Activated gamma-delta T cell treated with anti-CD3 and anti-CD28 coated beads, Interleukin-2, amount 50 U/mL, for 16 hours (primary cell): Measurements from ENCODE around the gene ANTXR1.

Experiments
- DNase-seq: peaks from one replicate; pipeline ENCODE4 v3.0.0-alpha.2; 2020; ENCODE audit warnings: low read depth

Gene ANTXR1

DNA sequence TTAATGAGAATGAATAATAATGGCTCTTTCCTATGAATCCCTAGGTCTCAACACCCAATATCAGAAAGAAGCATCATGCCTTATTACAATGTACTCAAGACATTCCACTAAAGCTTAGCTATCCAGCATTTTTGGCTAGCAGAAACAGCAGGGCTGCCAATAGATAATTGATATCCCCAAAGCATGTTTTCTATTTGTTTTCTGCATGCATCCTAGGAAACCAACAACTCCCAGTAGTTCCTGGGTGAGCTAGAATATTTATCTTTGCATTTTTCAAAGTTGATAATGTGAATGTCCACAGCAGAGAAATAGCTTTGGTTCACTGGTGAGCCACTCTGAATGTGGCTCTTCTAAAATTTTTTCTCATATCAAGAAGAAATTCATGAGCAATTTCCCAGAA lies 5.8 kb upstream of the ANTXR1 start:
- no peak for DNase-seq

GRCh38 chr2:69007603-69008002 lies 5.4 kb upstream of the ANTXR1 start:
- no peak for DNase-seq

DNA sequence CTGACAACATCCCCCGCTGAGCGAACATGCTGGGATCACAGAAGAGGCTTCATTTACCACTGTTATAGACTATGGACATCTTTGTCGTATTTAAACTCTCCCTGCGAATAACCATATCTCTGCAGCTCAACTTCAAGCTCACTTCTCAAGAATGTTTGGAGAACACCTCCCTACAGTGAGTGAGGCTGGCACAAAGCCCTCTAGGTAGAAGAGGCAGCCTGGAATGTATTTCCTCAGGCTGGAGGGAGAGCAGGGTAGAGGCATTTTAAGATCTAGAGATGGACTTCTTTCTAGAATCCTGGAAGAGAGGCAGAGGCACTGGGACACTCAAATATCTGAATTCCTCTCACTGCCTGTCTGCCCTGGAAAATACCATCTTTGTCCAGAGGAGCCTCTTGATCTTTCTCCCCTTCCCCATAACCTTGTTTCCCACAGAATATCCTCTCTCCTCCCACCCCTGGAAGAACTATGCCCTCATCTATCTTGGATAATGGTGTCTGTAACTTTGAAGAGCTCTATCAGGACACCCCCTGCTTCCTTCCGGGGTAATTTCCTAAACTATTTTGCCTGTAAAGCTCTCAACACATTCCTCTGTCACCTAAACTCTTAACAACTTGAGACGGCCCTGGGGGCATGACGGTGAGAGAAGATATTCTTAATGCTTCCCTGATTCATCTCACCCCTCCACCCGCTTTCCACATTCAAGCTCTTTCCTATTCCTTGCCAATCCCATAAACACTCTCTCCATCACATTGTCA lies 2.4 kb upstream of the ANTXR1 start:
- DNase-seq: no peak

- DNase-seq: no peak
Observed at GRCh38 chr2:69011611-69012157, 1.3 kb upstream of the ANTXR1 start.

- peak; percentile 7 for DNase-seq
Observed at GRCh38 chr2:69012310-69013141, 453 bp upstream of the ANTXR1 start.

GRCh38 chr2:69013840-69014821 lies 1.2 kb downstream of the ANTXR1 start:
- DNase-seq: no peak

DNA sequence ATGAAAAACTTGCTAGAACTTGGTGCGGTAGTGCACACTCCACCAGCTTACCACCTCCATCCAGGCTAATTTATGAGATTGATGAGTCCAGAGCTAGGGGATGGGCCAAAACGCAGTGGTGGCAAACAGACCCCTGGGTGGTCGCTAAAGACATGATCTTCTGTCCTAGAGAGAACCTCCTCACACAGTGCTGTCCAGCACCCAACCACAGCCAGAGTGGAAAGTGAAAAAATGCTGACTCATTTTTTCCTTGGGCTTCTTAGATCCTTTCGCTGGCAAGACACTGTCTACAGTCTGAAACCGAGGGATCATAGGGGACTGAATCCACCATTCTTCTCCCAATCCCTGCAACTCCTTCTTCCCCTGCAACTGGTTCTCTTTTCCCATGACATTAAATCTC lies 4.1 kb downstream of the ANTXR1 start:
- DNase-seq: no peak

- no peak for DNase-seq
Observed at GRCh38 chr2:69017835-69018234, 4.9 kb downstream of the ANTXR1 start.

GRCh38 chr2:69018678-69019095 lies 5.7 kb downstream of the ANTXR1 start:
- DNase-seq: no peak

GRCh38 chr2:69020496-69021426 lies 7.8 kb downstream of the ANTXR1 start:
- DNase-seq: no peak

DNA sequence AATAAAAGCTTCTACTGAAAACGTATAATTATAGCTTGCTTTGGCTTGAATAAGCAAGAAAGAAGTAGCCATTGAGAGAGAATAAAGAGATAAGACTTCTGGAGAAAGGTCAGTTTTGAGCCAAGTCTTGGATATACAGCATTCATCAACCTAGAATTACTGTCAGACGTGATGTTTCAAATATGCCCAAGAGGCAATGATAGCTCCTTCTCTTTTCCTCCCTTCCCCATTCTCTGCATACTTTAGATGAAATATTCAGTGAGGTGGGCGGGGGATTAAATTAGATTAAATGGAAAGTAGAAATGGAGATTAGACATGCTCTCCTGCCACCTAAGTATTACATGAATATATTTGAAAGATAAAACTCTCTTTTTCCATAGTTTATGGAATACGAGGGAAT lies 8.7 kb downstream of the ANTXR1 start:
- no peak for DNase-seq

- no peak for DNase-seq
Observed at GRCh38 chr2:69022548-69022947, 9.6 kb downstream of the ANTXR1 start.

- DNase-seq: no peak
Observed at GRCh38 chr2:69023236-69023635, 10.3 kb downstream of the ANTXR1 start.

DNA sequence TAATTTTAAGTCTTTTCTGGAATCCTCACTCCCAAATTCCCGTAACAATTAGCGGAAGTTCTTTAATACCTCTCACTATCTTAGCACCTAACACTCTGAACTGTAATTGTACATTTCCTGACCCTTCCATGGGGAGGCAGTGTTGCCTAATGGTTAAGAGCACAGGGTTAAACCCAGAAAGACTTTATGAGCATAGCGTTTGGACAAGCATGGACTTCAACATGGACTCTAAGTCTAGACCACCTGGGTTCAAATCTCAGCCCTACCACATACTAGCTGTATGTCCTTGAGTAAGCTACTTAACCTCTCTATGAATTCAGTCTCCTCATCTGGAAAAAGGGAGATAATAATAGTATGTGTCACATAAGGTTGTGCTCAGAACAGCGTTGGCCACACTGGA lies 13.0 kb downstream of the ANTXR1 start:
- DNase-seq: no peak

- DNase-seq: no peak
Observed at GRCh38 chr2:69026691-69027459, 13.9 kb downstream of the ANTXR1 start.

DNA sequence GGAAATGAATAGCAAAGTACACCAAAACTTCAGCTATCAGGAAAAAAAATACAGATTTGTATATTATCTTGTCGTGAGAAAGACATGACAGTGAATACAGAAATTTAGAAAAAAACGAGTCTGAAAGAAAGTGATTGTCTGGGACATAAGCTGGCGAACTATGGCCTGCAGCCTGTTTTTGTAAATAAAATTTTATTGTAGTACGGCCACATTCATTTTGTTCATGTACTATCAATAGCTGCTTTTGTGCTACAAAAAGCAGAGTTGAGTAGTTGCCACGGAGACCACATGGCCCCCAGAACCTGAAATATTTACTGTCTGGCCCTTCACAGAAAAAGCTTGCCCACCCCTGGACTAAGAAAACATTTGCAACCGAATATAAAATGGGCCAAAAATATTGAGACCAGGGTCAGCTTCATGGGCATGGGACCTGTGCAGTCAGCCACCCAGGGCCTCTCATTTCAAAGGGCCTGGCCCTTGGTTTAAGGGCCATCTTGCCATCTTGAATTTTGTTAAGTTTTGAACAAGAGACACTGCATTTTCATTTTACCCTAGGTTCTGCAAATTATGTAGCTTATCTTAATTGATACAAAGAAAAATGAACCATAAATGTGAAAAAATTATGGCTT lies 17.9 kb downstream of the ANTXR1 start:
- no peak for DNase-seq

GRCh38 chr2:69031466-69031865 lies 18.5 kb downstream of the ANTXR1 start:
- no peak for DNase-seq

DNA sequence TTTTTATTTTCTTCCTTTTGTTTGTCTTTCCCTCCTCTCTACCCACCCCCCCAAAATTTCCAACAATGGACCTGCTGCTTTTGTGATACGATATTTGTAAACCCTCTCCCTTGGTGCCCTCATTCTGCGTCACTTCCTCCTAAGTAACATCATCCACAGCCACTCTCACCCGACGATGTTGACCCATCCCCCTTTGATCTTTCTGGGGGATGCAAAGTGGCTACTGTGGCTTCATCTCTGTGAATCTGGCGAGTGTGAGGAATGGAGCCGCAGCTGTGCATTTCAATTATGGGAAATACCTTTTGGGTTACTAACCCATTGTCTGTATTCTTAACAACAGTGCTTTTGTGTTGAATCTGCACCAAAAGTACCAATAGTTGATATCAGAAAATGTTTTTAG lies 19.4 kb downstream of the ANTXR1 start:
- no peak for DNase-seq

DNA sequence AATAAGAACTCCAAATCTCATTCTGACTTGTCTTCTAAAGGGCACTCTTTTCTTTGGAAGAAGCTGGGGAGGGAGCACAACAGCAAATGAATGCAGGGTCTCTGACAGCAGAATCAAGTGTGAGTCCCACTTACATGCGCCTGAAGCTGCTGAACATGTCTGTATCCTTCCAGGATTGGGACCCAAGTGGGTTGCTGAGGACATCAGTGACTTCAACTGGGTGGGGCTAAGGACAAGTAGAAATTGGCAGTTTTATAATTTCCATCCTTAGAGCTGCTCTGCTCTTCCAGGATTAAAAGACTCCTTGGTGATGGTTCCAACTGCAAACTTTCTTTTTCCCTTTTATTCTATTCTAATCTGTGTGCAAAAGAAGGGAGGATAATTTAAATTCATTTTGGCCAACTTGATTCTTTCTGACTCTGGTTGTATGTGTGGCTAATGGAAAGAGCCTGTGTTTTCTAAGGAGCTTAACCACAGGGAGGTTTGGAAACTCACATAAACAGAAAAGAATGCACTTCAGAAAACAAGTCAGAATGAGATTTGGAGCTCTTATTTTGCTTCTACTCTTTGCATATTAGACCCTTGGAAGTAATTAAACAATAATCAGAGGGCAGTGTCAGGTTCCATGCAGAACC lies 20.6 kb downstream of the ANTXR1 start:
- no peak for DNase-seq
